Measurements from ENCODE around the gene RNF167. TPM values are rescaled to one million over a fixed set of nuclear protein-coding genes. Genes with fewer than 3 reads are reported as not detected.

Gene RNF167
- total and polyA plus RNA-seq, 2 of the 4 experiments (the other 2 are of a cell fraction) = 13.1 to 79.5 TPM

DNA sequence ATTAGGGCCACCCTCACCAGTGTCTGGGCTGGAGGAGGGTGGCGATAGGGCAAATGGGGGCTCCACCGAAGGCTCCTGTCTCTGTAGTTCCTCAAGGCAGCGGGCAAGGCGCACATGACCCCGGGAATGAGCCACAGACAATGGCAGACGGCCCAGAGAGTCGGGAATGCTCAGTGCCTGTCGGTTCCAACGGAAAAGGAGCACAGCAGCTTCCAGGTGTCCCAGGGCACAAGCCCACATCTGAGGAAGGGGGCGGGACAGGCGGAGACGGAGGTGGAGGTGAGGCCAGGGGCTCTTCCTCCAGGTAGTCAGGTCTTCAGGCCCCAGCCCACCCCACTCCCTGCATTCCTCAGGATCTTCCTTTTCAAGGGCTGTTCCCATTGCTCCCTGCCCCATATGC lies 32.7 kb downstream of the RNF167 start:
- Histone ChIP-seq H4K8ac (ENCODE audit: low read depth in 2 of 2, low read length in 2 of 2) (no peak overlapping the region), H3K36me3 (ENCODE audit: control insufficient read depth, insufficient read depth, low read length) (peaks cover 42% of the 10 kb centered on the region), H2BK15ac (ENCODE audit: low read depth, low read length) (no peak overlapping the region), H3K27ac (ENCODE audit: insufficient read depth, low read length) (no peak overlapping the region), H2BK120ac (ENCODE audit: low read depth, low read length) (no peak overlapping the region), H3K4me2 (ENCODE audit: low read depth, low read length) (no peak overlapping the region), H2BK5ac (ENCODE audit: low read depth, low read length, poor library complexity, severe bottlenecking) (no peak overlapping the region), H3K4me3 (ENCODE audit: insufficient read depth, low read depth, low read length) (no peak overlapping the region), H4K91ac (ENCODE audit: insufficient read depth, low read depth, low read length) (no peak overlapping the region), H3K4me1 (ENCODE audit: control insufficient read depth, insufficient read depth, low read length) (peaks cover 14% of the 10 kb centered on the region), H3K9ac (ENCODE audit: low read depth, low read length) (no peak overlapping the region), H3K14ac (replicated peaks; ENCODE audit: low read depth, low read length) (no peak overlapping the region), H4K20me1 (ENCODE audit: insufficient read depth, low read length) (peaks cover 6% of the 10 kb centered on the region; the same call in 1 of the 2 replicates), H4K5ac (ENCODE audit: low read depth, low read length) (no peak overlapping the region), H2AFZ (replicated peaks; ENCODE audit: low read length, poor library complexity) (no peak overlapping the region), H3K18ac (ENCODE audit: low read depth, low read length) (no peak overlapping the region), H2BK20ac (ENCODE audit: low read depth, low read length) (no peak overlapping the region), H3K9me1 (ENCODE audit: insufficient read depth, low read length) (peaks cover 22% of the 10 kb centered on the region), H3K9me3 (ENCODE audit: control insufficient read depth, insufficient read depth, low read length) (no peaks in the 10 kb centered on the region), H3K27me3 (ENCODE audit: control insufficient read depth, insufficient read depth, low read length) (no peaks in the 10 kb centered on the region), H3K4ac (ENCODE audit: low read depth, low read length) (no peak overlapping the region), H2AK9ac (replicated peaks; ENCODE audit: low read depth, low read length, poor library complexity) (no peak overlapping the region), H3K23ac (ENCODE audit: low read depth, low read length) (no peak overlapping the region), H3K79me1 (ENCODE audit: low read depth in 1 of 2, low read length in 2 of 2) (peaks cover 10 to 58% of the 10 kb centered on the region in 2 experiments; a peak in 3 of 4 replicates), H3K56ac (ENCODE audit: extremely low read depth, insufficient read depth, low read length) (no peak overlapping the region), H2AK5ac (ENCODE audit: low read depth, low read length) (no peak overlapping the region)
- 65% methylated on average over 7 of the region's 12 CpGs; no CpG with 5 or more reads in 1 of the 2 experiments for WGBS, 2 experiments (ENCODE audit: extremely low coverage in 2 of 2, insufficient read length in 1 of 2)
- intact Hi-C loops (cut with micrococcal nuclease) = no loop called here
- TF ChIP-seq CHD1 (IDR thresholded peaks at IDR 0.05; ENCODE audit: low read depth, low read length) = no peak
- TF ChIP-seq SMC3 (IDR thresholded peaks at IDR 0.05; ENCODE audit: low read depth, low read length) = no peak
- TF ChIP-seq NFE2L2 (IDR thresholded peaks at IDR 0.05; ENCODE audit: low read depth, low read length) = no peak
- no peak for TF ChIP-seq CEBPB (IDR thresholded peaks at IDR 0.05; ENCODE audit: low read depth, low read length)
- no peak for TF ChIP-seq RAD21 (IDR thresholded peaks at IDR 0.05; ENCODE audit: low read length)
- TF ChIP-seq, protein P1, sequence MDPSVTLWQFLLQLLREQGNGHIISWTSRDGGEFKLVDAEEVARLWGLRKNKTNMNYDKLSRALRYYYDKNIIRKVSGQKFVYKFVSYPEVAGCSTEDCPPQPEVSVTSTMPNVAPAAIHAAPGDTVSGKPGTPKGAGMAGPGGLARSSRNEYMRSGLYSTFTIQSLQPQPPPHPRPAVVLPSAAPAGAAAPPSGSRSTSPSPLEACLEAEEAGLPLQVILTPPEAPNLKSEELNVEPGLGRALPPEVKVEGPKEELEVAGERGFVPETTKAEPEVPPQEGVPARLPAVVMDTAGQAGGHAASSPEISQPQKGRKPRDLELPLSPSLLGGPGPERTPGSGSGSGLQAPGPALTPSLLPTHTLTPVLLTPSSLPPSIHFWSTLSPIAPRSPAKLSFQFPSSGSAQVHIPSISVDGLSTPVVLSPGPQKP (IDR thresholded peaks at IDR 0.05; ENCODE audit: borderline replicate concordance, low read depth, low read length) = no peak
- TF ChIP-seq RFX5 (IDR thresholded peaks at IDR 0.05; ENCODE audit: low read depth, low read length) = no peak
- TF ChIP-seq MAZ (IDR thresholded peaks at IDR 0.05; ENCODE audit: borderline replicate concordance, low read depth, low read length) = no peak
- TF ChIP-seq RCOR1 (IDR thresholded peaks at IDR 0.05; ENCODE audit: insufficient replicate concordance, low read length) = no peak
- TF ChIP-seq, protein P2, sequence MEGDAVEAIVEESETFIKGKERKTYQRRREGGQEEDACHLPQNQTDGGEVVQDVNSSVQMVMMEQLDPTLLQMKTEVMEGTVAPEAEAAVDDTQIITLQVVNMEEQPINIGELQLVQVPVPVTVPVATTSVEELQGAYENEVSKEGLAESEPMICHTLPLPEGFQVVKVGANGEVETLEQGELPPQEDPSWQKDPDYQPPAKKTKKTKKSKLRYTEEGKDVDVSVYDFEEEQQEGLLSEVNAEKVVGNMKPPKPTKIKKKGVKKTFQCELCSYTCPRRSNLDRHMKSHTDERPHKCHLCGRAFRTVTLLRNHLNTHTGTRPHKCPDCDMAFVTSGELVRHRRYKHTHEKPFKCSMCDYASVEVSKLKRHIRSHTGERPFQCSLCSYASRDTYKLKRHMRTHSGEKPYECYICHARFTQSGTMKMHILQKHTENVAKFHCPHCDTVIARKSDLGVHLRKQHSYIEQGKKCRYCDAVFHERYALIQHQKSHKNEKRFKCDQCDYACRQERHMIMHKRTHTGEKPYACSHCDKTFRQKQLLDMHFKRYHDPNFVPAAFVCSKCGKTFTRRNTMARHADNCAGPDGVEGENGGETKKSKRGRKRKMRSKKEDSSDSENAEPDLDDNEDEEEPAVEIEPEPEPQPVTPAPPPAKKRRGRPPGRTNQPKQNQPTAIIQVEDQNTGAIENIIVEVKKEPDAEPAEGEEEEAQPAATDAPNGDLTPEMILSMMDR (conservative IDR thresholded peaks at IDR 0.05; ENCODE audit: low read depth, low read length) = no peak
- TF ChIP-seq MXI1 (IDR thresholded peaks at IDR 0.05; ENCODE audit: borderline replicate concordance, low read depth, low read length) = no peak
- no peak for TF ChIP-seq MAFK (IDR thresholded peaks at IDR 0.05; ENCODE audit: low read depth, low read length)
- TF ChIP-seq FOS (IDR thresholded peaks at IDR 0.05; ENCODE audit: low read depth, low read length) = no peak
- no TSS peak for BruUV-seq (replicated peaks)
- in situ Hi-C loops (cut with MboI; ENCODE audit: low sequenced_read_pairs) = no loop called here
- DNase-seq (no peak), ATAC-seq (ENCODE audit: low read depth) (no peak)
- dilution Hi-C loops (cut with HindIII; ENCODE audit: low sequenced_read_pairs, unreplicated experiment) = no loop called here
- ChIA-PET CTCF (no interaction called here), POLR2A (ENCODE audit: unreplicated experiment) (no interaction called here)
